GM19193 (cell line): ENCODE data around the gene AURKAIP1.

ENCODE experiments used
- POLR2A ChIP-seq: IDR thresholded peaks from 4 replicates; pipeline ENCODE4 v1.6.1; 2011; ENCODE audit not compliant: insufficient read depth, insufficient read length; ENCODE audit errors: extremely low read depth

The AURKAIP1 gene

GRCh38 chr1:1393428-1393827, 18.4 kb upstream of the AURKAIP1 start:
- no peak for TF ChIP-seq POLR2A

DNA sequence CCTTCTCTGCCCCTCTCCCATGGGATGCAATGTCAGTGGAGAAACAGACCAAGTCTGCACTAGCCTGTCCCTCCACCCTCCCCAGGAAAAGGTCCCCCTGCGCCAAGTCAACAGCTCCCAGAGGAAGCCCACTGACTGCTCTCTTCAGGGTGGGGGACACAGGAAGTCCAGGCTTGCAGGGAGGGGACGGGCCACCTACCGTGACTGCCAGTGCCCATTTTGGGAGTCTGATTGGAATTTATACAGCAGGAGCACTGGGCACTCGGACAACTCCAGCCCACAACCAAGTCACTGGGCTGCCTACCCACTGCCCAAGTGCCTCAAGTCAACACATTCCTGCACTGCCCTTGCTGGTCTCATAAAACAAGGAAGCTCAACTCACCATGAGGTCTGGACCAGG, 18.0 kb upstream of the AURKAIP1 start:
- no peak for TF ChIP-seq POLR2A

DNA sequence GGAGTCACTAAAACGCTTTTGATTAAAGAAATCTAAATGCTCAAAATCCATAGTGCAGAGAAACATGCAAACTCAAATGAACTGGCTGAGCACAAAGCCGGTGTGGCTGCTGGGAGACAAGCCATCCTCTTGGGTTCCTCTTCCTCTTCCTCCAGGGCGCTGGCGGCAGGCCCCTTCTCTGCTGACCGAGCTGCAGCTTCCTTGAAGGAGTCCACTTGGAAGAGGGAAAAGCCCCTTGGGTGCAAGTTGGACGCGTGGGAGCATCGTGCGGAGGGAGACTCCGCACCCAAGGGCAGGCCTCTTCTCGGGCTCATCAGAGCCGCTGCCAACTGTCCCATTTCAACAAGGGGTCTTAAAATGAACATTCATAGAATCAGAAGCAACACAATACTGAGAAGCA, 16.2 kb upstream of the AURKAIP1 start:
- TF ChIP-seq POLR2A, result no peak

GRCh38 chr1:1390675-1391074, 15.7 kb upstream of the AURKAIP1 start:
- no peak for TF ChIP-seq POLR2A

- TF ChIP-seq POLR2A, result no peak
Observed at GRCh38 chr1:1388078-1388472, 13.1 kb upstream of the AURKAIP1 start.

GRCh38 chr1:1387098-1388077, 12.4 kb upstream of the AURKAIP1 start:
- no peak for TF ChIP-seq POLR2A

DNA sequence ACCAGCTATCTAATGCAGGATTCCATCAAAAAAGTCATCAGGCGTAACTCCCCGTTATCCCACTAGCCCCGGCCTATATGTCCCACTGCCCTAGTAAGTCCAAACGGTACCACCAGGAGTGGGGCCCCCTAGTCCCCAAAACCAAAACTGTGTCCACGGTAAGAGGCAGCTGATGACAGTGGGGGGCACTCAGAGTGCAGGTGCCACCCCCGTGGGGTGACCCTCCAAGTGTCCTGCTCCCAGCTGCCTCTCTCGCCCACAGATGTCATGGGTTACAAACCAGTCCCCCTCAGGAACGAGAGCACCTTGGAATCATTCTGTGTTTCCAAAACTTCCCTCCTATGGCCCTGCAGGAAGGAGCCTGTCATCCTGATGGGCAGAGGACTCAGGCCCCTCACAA, 10.9 kb upstream of the AURKAIP1 start:
- TF ChIP-seq POLR2A, result no peak

- no peak for TF ChIP-seq POLR2A
Observed at GRCh38 chr1:1381294-1381693, 6.3 kb upstream of the AURKAIP1 start.

DNA sequence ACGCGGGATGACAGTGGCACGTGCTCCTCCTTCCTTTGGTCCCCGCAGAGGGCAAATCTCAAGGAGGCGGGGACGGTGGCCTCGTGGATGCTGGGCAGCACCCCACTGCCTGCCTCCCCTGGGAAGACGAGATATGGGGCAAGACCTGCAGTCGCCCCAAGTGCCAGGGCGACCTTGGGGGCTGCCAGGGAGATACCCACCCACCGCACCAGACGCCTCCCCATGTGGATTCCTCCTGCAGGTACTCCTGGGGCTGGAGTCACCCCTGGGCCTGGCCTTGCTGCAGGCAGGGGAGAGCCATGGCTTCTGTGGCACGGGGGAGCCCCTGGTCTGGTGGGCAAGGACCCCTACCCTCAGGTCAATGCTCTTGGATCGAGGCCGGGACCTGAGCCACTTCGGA, 5.9 kb upstream of the AURKAIP1 start:
- no peak for TF ChIP-seq POLR2A

GRCh38 chr1:1377540-1378205, 2.7 kb upstream of the AURKAIP1 start:
- TF ChIP-seq POLR2A, result no peak

DNA sequence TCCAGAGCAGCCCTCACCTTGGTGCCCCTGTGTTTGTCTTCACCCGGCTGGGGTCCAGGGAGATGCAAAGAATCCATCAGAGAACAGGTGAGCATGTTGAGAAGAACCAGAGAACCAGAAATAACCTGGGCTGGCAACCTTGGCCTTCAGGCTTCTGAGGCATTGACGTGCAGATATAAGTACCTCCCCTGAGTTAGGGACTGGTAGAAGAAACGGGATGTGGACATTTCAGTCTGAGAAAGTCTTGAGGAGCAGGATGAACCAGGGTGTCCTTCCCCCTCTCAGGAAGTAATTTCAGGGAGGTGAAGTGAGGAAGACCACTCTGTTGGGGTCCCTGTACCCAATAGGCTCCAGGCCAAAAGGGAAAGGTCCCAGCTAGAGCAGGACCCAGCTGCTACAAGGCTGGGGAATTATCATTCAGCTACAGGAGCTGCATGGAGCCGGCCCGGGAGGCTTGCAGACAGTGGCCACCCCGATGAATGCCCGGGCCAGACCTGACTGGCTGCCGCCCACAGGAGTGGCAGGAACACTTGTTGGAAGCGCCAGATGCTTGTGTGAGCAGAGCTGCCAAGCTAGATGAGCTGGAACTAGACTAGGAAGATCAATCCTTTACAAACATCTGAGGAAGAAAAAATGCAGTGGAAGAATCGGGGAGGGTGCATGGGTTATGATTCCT, 1.7 kb upstream of the AURKAIP1 start:
- no peak for TF ChIP-seq POLR2A

DNA sequence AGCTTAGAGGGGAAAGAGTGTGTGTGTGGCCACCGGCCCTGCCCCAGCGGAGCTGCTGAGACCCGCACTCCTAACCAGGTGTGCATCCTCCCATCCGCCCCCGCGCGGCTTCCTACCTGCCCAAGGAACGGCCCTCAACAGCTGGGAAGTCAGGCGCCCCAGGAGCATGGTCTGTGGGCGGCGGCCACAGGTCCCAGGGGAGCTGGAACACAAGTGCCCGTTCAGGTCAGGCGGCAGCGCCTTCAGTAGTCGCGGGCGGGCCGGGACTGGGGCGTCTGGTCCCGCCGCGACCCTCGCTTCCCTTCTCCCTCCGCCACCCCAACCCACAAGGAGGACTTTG, 448 bp downstream of the AURKAIP1 start:
- TF ChIP-seq POLR2A, result no peak

DNA sequence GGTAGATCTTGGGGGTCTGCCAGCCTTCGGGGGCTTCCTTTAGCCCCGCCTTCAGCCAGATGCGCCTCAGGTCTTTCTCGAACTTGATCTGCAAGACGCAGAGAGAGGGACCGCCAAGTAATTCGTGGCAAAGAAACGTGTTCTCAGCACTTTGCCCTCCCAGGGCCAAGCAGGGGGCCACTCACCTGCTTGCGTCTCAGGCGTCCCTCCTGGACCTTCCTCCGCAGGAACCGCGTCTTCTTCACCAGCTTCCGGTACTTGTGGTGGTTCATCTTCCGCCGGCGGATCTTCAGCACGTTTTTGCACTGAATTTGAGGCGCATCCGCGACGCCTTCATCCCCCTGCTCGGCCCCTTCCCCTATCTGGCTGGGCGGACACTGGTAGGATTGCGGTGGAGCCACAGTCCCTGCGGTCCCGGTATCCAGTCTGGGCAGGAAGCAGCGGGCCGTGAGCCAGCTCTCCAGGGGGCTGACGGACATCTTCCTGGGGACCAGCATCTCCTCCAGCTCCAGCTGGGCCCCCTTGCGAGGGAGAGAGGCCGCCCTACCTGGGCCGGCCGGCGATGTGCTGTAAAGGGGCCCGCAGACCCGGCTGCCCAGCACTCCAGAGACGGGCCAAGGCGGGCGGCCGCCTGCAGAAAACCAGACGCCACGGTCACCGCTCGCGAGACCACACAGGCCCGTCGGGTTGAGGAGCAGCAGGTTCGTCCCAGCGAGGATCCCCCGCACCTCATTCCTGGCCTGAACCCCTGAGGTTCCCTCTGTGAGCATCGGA, 1.0 kb downstream of the AURKAIP1 start:
- TF ChIP-seq POLR2A, result no peak

DNA sequence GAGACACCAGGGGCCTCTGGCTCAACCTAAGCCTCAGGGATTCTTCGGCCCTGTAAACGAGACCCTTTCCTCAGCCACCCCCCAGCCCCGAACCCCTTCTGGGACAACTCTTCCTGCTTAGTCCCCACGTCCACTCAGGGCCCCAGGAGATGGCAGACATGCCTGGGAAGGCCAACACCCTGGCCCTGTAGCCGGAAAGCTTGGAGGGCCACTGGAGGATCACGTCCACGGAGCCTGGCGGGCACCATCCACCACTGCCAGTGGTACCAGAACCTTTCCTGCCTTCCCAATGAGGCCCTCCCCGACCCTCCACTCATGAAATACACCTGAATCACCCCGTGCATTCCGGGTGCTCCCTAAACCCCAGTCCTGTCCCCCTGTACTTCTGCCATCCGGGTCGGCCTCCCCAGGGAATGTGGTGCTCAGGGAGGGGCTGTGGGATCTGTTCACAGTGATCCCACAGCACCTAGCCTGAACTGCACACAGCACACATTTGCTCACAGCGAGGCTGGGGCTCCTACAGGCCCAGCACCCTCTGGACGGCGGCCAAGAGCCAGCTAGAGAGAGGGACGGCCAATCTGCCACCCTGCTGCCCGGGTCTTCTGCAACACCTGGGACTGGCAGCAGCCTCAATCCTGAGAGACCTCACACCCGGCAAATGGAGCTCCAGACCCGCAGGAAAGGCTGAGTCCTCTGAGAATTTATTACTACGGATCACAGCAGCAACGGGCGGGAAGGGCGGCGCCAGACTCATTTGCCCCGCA, 1.8 kb downstream of the AURKAIP1 start:
- TF ChIP-seq POLR2A, result no peak
